HepG2 (cell line): ENCODE data around the gene HNRNPA2B1.

ENCODE experiments used
- CTCF ChIP-seq: sonication (generic); formaldehyde crosslinking; IDR thresholded peaks from 2 replicates; pipeline ENCODE4 v1.5.0; 2020; ENCODE audit warnings: mild to moderate bottlenecking, missing genetic modification reagents, moderate library complexity
- ZKSCAN1 ChIP-seq: fragments of 150-350 bp; IDR thresholded peaks from 2 replicates; pipeline ENCODE4 v1.6.1; 2014; ENCODE audit warnings: low read length
- ZNF281 ChIP-seq: sonication (generic); formaldehyde crosslinking; IDR thresholded peaks from 2 replicates; pipeline ENCODE4 v1.4.0; 2020; ENCODE audit warnings: missing genetic modification reagents, borderline replicate concordance
- ZNF547 ChIP-seq: sonication (generic); formaldehyde crosslinking; IDR thresholded peaks from 2 replicates; pipeline ENCODE4 v1.5.1; 2020; ENCODE audit warnings: mild to moderate bottlenecking, missing genetic modification reagents

- TF ChIP-seq ZNF547 (CRISPR knock-in tag) (no peak), ZNF281 (CRISPR knock-in tag) (no peak), ZKSCAN1 (no peak), CTCF (CRISPR knock-in tag) (no peak)
Measured at GRCh38 chr7:26212921-26213718, 12.6 kb upstream of the HNRNPA2B1 start.
